Kasumi-1 (cell line): Measurements from ENCODE around the gene KLHL15.
"Not testable (repeated sequence)": the region's sequence is repeated elsewhere in the genome, so short reads cannot be mapped to it uniquely, and the experiment has no call there.

ENCODE experiments used
- DNase-seq, 2 experiments: peaks; one replicate each; lab custom pipeline; 2025; lab: John Stamatoyannopoulos, UW

The KLHL15 gene

DNA sequence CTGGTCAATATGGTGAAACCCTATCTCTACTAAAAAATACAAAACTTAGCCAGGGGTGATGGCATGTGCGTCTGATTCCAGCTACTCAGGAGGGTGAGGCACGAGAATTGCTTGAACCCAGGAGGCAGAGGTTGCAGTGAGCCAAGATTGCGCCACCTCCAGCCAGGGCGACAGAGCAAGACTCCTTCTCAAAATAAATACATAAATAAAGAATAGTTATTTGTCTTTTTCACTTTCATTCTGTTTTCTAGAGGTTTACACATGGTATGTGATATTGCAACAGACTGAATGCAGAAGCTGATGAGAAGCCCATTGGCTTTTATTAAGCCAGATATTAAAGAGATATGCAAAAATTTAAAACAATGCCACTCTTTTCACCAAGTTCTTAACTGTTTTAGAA lies 8.2 kb downstream of the KLHL15 start:
- no peak for DNase-seq

DNA sequence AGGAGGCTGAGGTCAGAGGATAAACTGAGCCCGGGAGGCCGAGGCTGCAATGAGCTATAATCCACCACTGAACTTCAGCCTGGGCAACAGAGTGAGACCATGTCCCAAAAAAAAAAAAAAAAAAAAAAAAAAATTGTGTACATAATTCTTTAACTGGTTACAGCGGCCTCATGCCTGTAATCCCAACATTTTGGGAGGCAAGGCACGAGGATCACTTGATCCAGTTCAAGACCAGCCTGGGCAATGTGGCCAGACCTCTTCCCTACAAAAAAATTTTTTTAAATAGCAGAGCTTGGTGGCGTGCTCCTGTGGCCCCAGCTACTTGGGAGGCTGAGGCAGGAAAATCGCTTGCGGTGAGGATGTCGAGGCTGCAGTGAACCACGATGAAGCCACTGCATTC lies 9.3 kb downstream of the KLHL15 start:
- DNase-seq: no peak

DNA sequence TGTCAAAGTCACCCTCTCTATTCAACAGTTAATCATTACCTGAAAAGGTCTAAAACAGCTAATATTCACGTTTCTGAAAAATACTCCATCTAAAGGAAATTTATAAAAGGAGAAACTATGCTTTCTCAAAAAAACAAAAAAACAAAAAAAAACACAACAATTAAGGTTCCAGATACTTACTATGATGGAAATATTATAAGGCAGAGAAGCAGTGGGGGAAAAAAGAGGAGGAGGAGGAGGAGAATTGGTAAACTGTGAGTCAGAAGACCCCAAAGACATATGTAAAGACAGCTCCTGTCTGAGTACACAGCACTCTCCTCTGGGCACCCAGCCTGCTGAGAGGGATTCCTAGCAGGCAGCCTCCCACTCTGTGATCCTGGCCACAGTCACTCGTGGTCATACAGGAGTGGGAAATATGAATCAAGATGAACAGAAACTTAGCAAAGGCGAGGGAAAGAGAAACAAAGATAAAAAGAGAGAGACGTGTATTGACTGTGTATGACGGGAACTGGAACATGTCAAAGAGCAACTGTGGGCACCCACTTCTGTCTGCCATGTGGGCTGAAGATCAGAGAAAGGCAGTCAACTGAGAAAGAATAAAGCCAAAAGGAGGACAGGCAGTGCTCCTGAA lies 12.5 kb downstream of the KLHL15 start:
- DNase-seq: no peak

DNA sequence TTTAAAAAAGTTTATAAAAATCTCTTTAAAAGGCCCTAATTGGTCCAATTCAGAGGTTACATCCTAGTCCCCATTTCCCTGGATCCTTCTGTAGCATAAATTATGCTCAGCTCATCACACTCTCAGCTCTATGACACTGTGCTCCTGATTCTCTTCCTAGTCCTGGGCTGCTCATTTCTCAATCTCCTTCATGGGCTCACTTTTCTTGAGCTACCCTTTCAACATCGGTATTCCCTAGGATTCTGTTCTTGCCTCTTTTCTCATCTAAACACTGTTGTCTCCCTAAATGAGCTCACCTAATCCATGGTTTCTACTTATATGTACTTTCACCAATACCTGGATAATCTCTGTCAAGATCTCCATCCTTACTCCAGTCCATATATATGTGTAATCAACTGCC lies 14.7 kb downstream of the KLHL15 start:
- no peak for DNase-seq

DNA sequence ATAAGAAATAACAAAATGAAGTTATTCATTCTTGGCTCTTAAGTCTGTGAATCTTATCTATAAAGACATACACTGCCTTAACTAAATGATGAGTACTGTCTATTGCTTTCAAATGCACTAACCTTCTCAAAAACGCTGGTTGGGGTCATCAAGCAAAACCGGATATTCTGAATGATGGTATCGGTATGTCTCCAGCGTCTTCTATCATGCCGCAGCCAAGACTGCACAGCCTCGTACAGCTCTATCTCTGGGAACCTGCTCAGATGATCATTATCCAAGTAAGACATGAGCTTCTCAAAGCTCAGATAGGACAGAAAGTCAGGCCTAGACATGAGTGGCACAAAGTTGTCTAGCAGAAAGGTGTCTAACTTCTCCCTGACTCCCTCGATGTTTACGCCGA lies 21.1 kb downstream of the KLHL15 start:
- DNase-seq: no peak

DNA sequence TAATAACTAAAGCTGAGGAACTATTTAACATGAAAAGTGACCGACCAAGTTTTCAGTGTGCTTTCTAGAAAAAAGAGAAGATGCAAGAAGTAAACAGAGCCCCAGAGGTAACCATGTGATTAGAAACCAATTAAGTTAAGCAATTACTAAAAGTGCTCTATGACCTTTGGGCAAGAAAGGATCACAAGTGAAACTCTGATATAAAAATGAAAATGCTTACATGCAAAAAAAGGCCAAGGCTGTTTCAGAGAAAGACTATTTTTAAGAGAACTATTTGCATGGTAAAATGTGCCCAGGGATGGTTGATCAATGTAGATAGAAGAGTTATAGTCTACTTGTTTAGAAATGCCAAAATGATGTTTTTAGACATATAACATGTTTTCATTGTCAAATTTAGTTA lies 22.0 kb downstream of the KLHL15 start:
- DNase-seq: no peak

DNA sequence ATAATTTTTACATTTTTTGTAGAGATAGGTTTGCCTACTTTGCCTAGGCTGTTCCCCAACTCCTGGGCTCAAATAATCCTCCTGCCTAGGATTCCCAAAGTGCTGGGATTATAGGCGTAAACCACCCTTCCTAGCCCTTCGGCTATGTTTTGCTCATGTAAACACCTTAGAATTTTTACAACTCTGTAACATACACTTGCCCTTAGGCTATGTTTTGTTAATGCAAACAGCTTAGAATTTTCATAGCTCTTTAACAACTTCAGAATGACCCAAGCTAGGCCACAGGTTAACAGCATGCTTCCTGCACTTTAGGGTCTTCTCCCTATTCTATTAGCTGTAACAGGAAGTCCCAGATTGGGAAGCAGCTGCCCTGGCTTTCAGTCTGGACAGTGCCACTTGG lies 24.2 kb downstream of the KLHL15 start:
- no peak for DNase-seq

DNA sequence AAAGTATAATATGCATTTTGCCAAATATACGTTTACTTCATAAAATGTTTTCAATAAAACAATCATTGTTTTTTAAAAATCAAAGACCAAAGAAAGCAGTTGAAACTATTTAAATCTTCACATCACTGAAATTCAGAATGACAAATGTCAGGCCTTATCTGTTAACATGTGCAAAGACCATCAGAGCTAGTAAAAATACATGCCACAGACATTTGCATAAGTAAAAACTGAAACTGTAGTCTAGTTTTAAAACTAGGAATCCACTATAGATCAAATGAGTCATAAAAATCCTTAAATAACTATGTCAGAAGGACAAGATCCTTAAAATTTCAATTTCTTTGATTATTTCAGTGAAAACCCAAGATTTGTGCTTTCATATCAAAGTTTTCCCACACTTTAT lies 24.8 kb downstream of the KLHL15 start:
- DNase-seq: no peak

DNA sequence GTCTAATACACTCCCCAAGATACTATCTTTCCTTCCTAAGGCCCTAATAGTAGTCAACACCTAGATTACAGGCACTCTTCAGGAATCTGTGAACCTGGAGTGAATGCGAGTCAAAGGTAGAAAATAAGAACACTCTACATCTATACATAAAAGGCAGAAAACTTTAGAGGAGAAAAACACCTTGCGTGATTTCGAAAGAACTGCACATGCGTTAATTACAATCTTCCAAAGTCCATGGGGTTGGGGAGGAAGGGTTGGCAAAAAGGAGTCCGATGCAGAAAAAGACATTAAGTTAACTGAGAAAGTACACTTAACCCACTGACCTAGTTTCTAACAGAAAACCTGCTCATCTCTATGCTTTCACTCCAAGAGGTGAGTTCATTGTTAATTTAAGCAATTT lies 27.3 kb downstream of the KLHL15 start:
- no peak for DNase-seq

DNA sequence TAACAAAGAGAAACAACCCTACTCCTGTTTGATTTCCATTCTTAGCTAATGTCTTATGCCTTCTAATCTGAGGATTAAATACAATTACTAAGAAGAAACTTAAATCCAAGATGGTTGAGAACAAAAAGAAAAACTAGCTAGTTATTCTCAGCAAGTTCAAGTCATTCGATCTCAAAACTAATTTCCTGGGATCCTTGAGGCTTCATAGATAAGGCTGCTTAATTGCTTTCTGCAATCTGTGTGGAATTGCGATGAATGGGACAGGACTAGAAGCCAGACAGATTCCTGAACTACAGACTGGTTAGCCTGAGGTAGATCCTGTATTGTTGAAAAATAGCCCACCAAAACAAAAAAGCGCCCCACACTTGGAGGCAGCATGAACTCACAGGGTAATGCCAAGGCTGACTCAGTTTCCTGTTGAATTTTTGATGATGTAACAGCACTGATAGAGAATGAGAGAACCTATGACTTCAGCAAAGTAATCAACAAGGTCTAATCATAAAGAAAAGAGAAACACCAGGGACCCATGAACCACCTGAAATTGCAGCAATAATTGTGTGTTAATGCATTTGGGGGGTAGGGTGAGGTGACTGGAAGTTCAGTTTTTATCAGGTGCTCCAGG lies 33.9 kb downstream of the KLHL15 start:
- no peak for DNase-seq

DNA sequence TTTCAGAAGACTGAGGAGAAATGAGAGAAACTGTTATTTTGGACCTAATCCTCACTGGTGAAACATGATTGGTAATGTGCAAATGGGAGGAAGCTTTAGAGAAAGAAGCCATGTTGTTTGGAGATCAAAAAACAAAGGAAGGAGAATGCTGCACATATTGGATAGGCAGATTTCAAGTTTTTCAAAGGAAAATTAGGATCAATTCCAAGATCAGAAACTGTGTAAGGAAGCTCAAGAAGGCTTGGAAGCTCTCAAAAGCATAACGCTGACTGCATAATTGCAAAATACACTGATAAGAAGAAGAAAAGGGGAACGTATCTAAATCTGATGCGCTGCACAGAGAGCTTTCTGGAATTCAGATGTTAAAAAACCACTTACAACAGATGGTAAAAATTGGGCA lies 34.6 kb downstream of the KLHL15 start:
- DNase-seq: no peak

DNA sequence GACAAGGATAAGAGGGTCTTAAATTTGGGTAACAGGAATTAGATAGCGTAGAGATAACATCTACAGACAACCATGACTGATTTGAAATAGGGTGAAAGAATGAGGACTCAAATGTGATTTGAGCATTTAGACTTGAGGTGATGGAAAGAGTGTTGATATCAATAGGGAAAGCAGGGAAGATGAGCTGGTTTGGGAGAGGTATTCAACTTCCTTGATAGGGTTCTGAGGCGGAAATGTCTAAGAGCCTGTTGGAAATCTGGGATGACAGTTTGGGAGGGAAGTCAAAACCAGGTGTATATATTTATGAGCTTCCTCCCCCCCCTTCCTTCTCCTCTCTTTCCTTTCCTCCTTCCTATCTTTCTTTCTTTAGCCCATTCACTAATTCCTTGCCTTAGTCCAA lies 36.5 kb downstream of the KLHL15 start:
- DNase-seq: no peak

DNA sequence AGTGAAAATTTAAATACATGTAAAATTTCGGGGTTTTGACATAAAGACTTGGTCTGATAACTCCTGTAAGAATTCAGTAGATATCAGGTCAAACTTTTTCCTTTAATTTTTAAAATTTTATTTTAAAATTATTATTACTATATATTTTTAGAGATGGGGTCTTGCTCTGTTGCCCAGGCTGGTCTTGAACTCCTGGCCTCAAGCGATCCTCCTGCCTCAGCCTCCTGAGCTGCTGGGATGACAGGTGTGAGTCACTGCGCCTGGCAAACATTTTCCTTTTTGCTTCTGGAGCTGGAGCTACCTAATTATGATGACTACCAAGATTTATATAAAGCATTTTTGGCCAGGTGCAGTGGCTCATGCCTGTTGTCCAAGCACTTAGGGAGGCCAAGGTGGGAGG lies 37.3 kb downstream of the KLHL15 start:
- DNase-seq: no peak

DNA sequence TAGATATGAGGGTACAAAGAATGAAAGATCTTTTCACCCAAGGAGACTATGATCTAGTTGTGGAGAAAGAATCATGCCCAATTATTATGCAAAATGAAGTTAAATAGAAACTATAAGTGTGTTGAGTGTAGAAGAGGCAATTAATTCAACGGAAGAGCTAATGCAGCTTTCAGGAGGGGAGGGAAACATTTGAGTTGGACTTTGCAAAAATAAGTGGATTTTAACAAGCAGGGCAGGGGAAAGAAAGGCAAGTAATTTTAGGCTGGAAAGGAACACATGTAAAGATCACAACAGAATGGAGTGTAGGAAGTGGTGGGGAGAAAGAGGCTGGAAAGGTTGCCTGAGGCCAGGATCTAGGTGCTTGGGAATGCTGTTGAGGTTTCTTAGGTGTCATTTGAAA lies 44.1 kb downstream of the KLHL15 start:
- DNase-seq: no peak

DNA sequence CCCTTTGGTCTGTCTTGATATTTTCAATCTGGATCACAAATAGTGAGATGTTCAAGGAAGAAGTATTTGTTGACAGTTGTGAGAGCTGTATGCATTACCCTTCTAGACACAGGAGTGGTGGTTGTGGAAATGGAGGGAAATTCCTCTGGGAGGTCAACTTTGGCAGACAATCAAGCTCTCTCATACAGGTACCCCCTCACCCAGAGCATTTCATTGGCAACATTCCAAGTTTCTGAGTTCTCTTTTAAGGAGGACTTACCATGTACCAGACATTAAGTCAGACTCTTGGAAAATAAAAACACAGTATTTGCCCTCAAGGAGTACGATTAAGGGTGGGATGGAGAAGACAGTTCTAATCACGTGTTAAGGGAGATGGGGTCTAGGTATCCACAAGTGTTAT lies 45.3 kb downstream of the KLHL15 start:
- DNase-seq: no peak

DNA sequence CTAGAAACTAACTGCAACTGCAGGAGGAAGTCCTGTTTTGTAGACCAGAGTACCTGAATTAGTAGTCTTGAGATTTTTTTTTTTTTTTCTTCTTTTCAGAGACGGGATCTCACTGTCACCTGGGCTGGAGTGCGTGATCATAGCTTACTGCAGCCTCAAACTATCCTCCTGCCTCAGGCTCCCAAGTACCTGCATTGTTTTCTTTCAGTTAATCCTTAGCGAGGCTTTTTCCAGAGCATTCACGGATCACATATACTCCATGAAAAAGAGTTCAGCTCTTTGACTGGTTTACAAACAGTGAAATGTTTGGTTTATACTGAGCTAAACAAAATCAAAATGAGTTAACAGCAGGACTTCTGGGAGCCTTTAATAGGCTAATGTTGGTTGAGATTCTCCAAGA lies 45.8 kb downstream of the KLHL15 start:
- DNase-seq: no peak

DNA sequence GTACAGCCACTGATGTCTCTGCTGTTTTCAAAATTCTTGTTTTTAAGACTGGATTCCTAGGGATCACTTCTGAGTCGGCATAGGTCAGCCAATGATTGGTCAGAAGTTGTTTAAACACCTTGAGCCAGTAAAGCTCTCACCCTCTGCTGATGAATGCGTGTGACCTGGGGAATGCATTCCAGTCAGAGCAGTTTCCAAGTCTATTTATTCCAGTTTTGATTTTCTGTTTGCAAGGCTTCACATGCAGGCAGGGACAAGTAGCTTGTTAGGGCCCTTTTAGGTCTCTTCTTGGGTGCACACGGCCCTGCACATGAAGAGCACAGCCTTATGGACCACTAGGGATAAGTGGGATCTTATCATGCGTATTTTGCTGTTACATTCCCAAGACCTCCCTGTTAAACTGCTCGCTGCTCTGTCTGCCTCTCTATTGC lies 47.0 kb downstream of the KLHL15 start:
- no peak for DNase-seq

DNA sequence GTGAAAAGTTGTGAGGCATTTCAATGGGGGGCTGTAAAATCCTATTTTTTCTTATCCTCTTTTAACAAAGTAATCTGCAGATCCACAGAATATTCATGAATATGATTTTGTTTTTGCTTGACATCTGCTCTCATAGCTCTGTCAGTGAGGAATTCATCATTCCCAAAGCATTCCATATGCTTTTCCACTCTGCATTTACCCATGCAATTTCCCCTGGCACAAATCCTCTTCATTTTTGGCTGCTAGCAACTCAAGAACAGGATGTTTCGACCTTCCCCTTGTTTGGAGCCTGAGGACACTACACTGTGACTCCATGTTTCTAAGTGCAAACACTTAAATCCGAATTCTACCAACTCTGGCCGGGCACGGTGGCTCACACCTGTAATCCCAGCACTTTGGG lies 48.5 kb downstream of the KLHL15 start:
- DNase-seq: no peak

DNA sequence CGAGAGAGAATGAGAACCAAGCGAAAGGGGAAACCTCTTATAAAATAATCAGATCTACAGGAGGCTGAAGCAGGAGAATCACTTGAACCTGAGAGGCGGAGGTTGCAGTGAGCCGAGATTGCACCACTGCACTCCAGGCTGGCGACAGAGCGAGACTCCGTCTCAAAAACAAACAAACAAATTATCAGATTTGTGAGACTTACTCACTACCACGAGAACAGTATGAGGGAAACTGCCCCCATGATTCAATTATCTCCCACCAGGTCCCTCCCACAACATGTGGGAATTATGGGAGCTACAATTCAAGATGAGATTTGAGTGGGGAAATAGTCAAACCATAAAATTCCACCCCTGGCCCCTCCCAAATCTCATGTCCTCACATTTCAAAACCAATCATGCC lies 61.4 kb downstream of the KLHL15 start:
- DNase-seq: not testable (repeated sequence)

DNA sequence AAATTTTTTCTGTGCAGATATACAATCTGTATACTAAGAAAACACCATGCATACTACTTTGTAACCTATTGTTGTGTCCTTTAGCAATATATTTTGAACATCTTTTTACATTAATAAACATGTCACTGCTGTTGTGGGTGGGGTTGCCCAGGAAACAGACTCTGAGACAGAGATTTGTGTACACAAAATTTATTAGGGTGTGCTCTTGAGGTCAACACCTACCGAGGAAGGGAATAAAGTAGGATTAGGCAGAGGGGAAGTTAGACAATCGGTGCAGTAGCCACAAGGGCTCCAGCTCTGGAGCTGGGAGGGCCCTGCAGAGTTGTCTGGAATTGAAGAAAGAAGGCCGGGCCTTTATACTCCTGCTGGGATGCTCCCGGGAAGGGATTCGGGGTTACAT lies 62.8 kb downstream of the KLHL15 start:
- no peak for DNase-seq

DNA sequence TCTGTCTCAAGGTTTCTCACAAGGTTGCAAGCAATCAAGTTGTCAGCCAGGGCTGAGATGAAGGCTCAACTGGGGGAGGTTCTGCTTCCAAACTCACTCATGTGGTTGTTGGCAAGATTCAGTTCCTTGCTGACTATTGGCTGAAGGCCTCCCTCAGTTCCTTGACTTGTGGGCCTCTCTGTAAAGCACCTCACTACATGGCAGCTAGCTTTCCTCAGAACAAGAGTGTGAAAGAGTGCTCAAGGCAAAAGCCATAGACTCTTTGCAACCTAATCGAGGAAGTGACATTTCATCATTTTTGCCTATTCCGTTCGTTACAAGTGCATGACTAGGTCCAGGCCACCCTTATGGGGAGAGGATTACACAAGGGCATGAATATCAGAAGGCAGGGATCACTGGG lies 67.2 kb downstream of the KLHL15 start:
- peak; percentile 36 to 44 for DNase-seq

DNA sequence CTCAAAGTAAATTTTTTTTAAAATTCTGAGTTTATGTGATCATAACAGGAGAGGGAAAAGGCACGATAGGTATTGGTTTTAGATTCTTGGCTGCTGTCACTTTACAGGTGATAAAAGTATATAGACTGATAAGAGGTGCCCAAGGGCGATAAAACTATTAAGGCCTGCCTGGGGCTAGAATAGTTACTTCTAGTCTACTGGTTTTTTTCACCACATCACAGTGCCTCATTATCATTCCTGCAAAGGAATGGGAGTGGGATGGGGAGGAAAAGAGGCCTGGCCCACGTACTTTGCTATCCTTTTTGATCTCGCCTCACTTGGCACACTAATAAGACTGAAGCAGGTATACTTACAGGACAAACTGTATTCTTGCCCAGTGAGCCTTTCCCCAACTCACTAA lies 72.6 kb downstream of the KLHL15 start:
- DNase-seq: no peak

DNA sequence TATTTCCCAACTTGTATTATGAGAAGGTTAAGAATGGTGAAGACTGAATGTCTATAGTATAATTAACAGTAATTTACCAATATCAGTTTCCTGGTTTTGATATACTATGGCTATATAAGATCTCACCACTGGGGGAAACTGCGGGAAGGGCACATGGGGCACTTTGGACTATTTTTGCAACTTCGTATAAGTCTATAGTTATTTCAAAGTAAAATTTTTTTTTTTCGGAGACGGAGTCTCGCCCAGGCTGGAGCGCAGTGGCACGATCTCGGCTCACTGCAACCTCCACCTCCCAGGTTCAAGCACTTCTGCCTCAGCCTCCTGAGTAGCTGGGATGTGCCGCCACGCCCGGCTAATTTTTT lies 73.1 kb downstream of the KLHL15 start:
- peak; percentile 15 to 23 for DNase-seq
